HepG2 (cell line): Measurements from ENCODE around the gene WFDC5. TPM values are rescaled to one million over a fixed set of nuclear protein-coding genes. Genes with fewer than 3 reads are reported as not detected.

Experiments
- ATAC-seq: fragments of 200-7000 bp; cut with Tn5 transposase; 3 replicates; pipeline ENCODE4 v1.9.1; 2020; ENCODE audit warnings: mild to moderate bottlenecking, moderate library complexity
- BruUV-seq: library from RNA; stranded (reverse); fragments of 400-500 nt; replicated peaks from 2 replicates; lab custom pipeline; 2021; lab: Mats Ljungman, UMichigan
- CTCF ChIA-PET: fragments of 300-600 bp; formaldehyde crosslinking; extraction: SDS; loops from one replicate; lab custom pipeline; 2021; ENCODE audit warnings: low total read pairs, inconsistent platforms, low intra/inter-chr PET ratio; lab: Yijun Ruan, JAX
- POLR2A ChIA-PET: fragments of 350-600 bp; sonication (Branson Sonifier 250); formaldehyde crosslinking; loops from one replicate; lab custom pipeline; 2020; ENCODE audit warnings: antibody characterized with exemption, inconsistent platforms; lab: Yijun Ruan, JAX
- DNase-seq: peaks from one replicate; pipeline ENCODE4 v3.0.0-alpha.2; 2015; ENCODE audit warnings: low spot score
- FAIRE-seq: peaks from 3 replicates; lab custom pipeline; 2011; peaks lifted over from hg19 to GRCh38; lab: Jason Lieb, UNC
- H2AFZ ChIP-seq: one replicate; pipeline ENCODE4 v1.6.1; 2011; ENCODE audit warnings: low read length, inconsistent platforms
- H3K27ac ChIP-seq: fragments of 300-600 bp; 3 replicates; pipeline ENCODE4 v1.8.0; 2011; ENCODE audit warnings: mixed run types, mild to moderate bottlenecking, mixed read lengths, low read length, inconsistent platforms; ENCODE audit not compliant: insufficient read depth; ENCODE audit errors: extremely low read length
- H3K27me3 ChIP-seq, 2 experiments: fragments of 200-600 bp in 1 of 2; 2 replicates in 1 of 2; 3 replicates in 1 of 2; pipeline versions ENCODE4 v1.6.0 to v1.8.0; 2011; ENCODE audit warnings: low read length in 2 of 2, mild to moderate bottlenecking in 2 of 2, moderate library complexity in 2 of 2, inconsistent platforms in 1 of 2; ENCODE audit not compliant: insufficient read depth in 2 of 2, control insufficient read depth in 1 of 2
- H3K36me3 ChIP-seq, 2 experiments: fragments of 200-600 bp in 1 of 2; replicated peaks in 1 of 2; 2 replicates in 1 of 2; 3 replicates in 1 of 2; pipeline versions ENCODE4 v1.5.1 to v1.8.0; 2011; ENCODE audit warnings: low read length in 2 of 2, inconsistent platforms in 1 of 2; ENCODE audit not compliant: insufficient read depth in 2 of 2, control insufficient read depth in 1 of 2
- H3K4me1 ChIP-seq: 2 replicates; pipeline ENCODE4 v1.5.1; 2012; ENCODE audit warnings: low read length, inconsistent platforms; ENCODE audit not compliant: insufficient read depth
- H3K4me2 ChIP-seq: 2 replicates; pipeline ENCODE4 v1.6.0; 2011; ENCODE audit warnings: low read depth, low read length, inconsistent platforms
- H3K4me3 ChIP-seq, 3 experiments: fragments of 200-600 bp in 1 of 3; sonication (generic), shearing (Covaris generic) in 1 of 3; replicated peaks in 1 of 3; 2 replicates each; pipeline ENCODE4 v1.5.1; 2011 to 2016; ENCODE audit warnings: low read length in 3 of 3, inconsistent platforms in 2 of 3, low read depth in 2 of 3, mild to moderate bottlenecking in 2 of 3, control low read depth in 1 of 3, mixed read lengths in 1 of 3; ENCODE audit not compliant: insufficient read depth in 1 of 3
- H3K79me2 ChIP-seq: one replicate; pipeline ENCODE4 v1.6.1; 2011; ENCODE audit warnings: low read length, inconsistent platforms; ENCODE audit not compliant: insufficient read depth
- H3K9ac ChIP-seq: 2 replicates; pipeline ENCODE4 v1.6.0; 2011; ENCODE audit warnings: mild to moderate bottlenecking, low read depth, low read length, inconsistent platforms; ENCODE audit not compliant: insufficient read depth
- H3K9me3 ChIP-seq: 2 replicates; pipeline ENCODE4 v1.5.1; 2012; ENCODE audit warnings: mild to moderate bottlenecking, low read length
- H4K20me1 ChIP-seq: 2 replicates; pipeline ENCODE4 v1.6.0; 2011; ENCODE audit warnings: inconsistent platforms, mild to moderate bottlenecking, low read length, moderate library complexity; ENCODE audit not compliant: insufficient read depth
- CREBL2 ChIP-seq: sonication (generic); formaldehyde crosslinking; IDR thresholded peaks from 2 replicates; pipeline ENCODE4 v1.8.1; 2023; ENCODE audit warnings: missing genetic modification reagents, mild to moderate bottlenecking, borderline replicate concordance
- EEA1 ChIP-seq: sonication (generic); formaldehyde crosslinking; IDR thresholded peaks from 2 replicates; pipeline ENCODE4 v1.5.1; 2020; ENCODE audit warnings: mild to moderate bottlenecking, missing genetic modification reagents, borderline replicate concordance
- KDM5A ChIP-seq: fragments of 200-600 bp; sonication (generic); IDR thresholded peaks from 2 replicates; pipeline ENCODE4 v1.7.0; 2018; ENCODE audit warnings: antibody characterized with exemption, mild to moderate bottlenecking, low read length, borderline replicate concordance
- PRDM10 ChIP-seq: sonication (generic); formaldehyde crosslinking; IDR thresholded peaks from 2 replicates; pipeline ENCODE4 v1.4.0; 2020; ENCODE audit warnings: low read depth, missing genetic modification reagents
- ZKSCAN1 ChIP-seq: fragments of 150-350 bp; IDR thresholded peaks from 2 replicates; pipeline ENCODE4 v1.6.1; 2014; ENCODE audit warnings: low read length
- ZNF296 ChIP-seq: sonication (generic); formaldehyde crosslinking; conservative IDR thresholded peaks from 2 replicates; pipeline ENCODE4 v1.5.0; 2020; ENCODE audit warnings: mild to moderate bottlenecking, missing genetic modification reagents
- ZNF652 ChIP-seq: IDR thresholded peaks from 2 replicates; pipeline ENCODE4 v1.6.1; 2016; ENCODE audit warnings: low read depth, borderline replicate concordance
- ZSCAN22 ChIP-seq: sonication (generic); formaldehyde crosslinking; IDR thresholded peaks from 2 replicates; pipeline ENCODE4 v1.4.0; 2020; ENCODE audit warnings: mild to moderate bottlenecking, missing genetic modification reagents
- whole genome bisulfite sequencing: methylation state at CpG from one replicate; pipeline ENCODE4 v1.1.6; 2017; ENCODE audit warnings: low lambda C conversion rate; 5-methylcytosine and 5-hydroxymethylcytosine counted together
- in situ Hi-C: cut with HindIII; loops from 2 replicates; pipeline ENCODE4 v1.10.0; 2017; ENCODE audit warnings: low pct_unique_long_range_greater_than_20kb; ENCODE audit not compliant: extremely low pct_ligation_motif_present
- intact Hi-C: fragments of 100-400 bp; cut with micrococcal nuclease; formaldehyde crosslinking; loops from one replicate; pipeline ENCODE4 v1.10.0; 2022; ENCODE audit not compliant: unreplicated experiment
- polyA plus RNA-seq, 8 experiments: library from polyadenylated mRNA; depleted of rRNA in 3 of 8; stranded (reverse) in 7 of 8; unstranded in 1 of 8; fragments of >200 nt; fragmentation: Illumina TruSeq in 4 of 8; extraction: Trizol in 4 of 8; gene quantifications; 2 replicates each; pipeline versions ENCODE4 v1.2.1 to v1.2.3, GENCODE V29; 2011 to 2016; ENCODE audit warnings: low read depth in 4 of 8, missing spikeins in 1 of 8, mixed read lengths in 1 of 8; ENCODE audit not compliant: insufficient read depth in 1 of 8
- total RNA-seq, 5 experiments: library from RNA; depleted of rRNA; stranded (reverse); fragments of >200 nt; fragmentation: Illumina TruSeq; extraction: Trizol; gene quantifications; 2 replicates each; pipeline ENCODE4 v1.2.3, GENCODE V29; 2016; ENCODE audit warnings: low read depth in 1 of 5

Gene WFDC5
- total and polyA plus RNA-seq, 2 of the 13 experiments (the other 11 are each of a cell fraction or from before 2014, with no cell fraction given), result not detected

DNA sequence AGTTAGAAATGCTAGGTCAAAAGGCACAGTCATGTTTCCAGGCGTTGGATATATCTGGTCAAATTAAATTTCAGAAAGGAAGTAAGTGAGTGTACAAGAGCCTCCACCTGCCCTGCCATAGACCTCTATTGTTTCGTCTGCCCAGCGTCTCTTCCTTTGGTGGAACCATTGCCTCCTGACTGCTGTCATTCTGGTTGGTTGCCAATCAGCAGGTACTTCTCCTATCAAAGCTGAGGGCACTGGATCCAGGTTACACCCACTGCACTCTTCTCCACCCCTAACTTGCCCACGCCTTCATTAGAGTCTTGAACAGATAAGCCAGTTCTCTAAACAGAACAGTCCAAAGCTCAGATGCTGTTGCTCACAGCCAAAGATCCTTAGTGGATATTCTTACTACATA lies 2.6 kb upstream of the WFDC5 start:
- POLR2A ChIA-PET, result no interaction called here
- CTCF ChIA-PET, result no interaction called here
- DNase-seq (no peak), ATAC-seq (no peak), FAIRE-seq (no peak)
- intact Hi-C loops (no loop called here), in situ Hi-C loops (no loop called here)
- H3K27ac ChIP-seq, result no peak overlapping the region
- H2AFZ ChIP-seq, result no peak overlapping the region
- H3K27me3 ChIP-seq, result peaks cover 8 to 24% of the 10 kb centered on the region in 2 experiments; a peak in 2 of 5 replicates
- no peak overlapping the region for H3K4me2 ChIP-seq
- no peaks in the 10 kb centered on the region for H3K9me3 ChIP-seq
- H3K9ac ChIP-seq, result no peak overlapping the region
- no peaks in the 10 kb centered on the region for H3K79me2 ChIP-seq
- TF ChIP-seq CREBL2 (CRISPR knock-in tag), result no peak
- TF ChIP-seq ZKSCAN1, result no peak
- no peak for TF ChIP-seq EEA1 (CRISPR knock-in tag)
- no peak for TF ChIP-seq ZSCAN22
- TF ChIP-seq KDM5A, result no peak
- TF ChIP-seq PRDM10, result no peak
- TF ChIP-seq ZNF296 (CRISPR knock-in tag), result no peak
- no peak for TF ChIP-seq ZNF652
- H4K20me1 ChIP-seq, result no peaks in the 10 kb centered on the region
- WGBS, result 7% methylated on average over 4 of the region's 4 CpGs
- BruUV-seq, result no TSS peak
- no peak overlapping the region for H3K4me3 ChIP-seq
- H3K36me3 ChIP-seq, result no peaks in the 10 kb centered on the region
- H3K4me1 ChIP-seq, result peaks cover 7% of the 10 kb centered on the region; the same call in 1 of the 2 replicates
